ENCODE measurements around the gene ARHGEF4.

DNA sequence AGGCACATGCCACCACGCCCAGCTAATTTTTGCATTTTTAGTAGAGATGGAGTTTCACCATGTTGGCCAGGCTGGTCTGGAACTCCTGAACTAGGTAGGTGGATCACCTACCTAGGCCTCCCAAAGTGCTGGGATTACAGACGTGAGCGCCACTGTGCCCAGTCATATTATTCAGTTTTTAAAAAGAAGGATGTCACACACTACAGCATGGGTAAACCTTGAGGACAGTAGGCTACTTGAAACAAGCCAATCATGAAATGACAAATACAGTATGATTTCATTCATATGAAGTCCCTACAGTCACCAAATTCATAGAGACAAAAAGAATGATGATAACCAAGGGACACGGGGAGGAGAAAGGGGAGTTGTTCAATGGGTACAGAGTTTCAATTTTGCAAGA lies 31.1 kb upstream of the ARHGEF4 start:
- TF ChIP-seq, protein P1, sequence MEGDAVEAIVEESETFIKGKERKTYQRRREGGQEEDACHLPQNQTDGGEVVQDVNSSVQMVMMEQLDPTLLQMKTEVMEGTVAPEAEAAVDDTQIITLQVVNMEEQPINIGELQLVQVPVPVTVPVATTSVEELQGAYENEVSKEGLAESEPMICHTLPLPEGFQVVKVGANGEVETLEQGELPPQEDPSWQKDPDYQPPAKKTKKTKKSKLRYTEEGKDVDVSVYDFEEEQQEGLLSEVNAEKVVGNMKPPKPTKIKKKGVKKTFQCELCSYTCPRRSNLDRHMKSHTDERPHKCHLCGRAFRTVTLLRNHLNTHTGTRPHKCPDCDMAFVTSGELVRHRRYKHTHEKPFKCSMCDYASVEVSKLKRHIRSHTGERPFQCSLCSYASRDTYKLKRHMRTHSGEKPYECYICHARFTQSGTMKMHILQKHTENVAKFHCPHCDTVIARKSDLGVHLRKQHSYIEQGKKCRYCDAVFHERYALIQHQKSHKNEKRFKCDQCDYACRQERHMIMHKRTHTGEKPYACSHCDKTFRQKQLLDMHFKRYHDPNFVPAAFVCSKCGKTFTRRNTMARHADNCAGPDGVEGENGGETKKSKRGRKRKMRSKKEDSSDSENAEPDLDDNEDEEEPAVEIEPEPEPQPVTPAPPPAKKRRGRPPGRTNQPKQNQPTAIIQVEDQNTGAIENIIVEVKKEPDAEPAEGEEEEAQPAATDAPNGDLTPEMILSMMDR (optimal IDR thresholded peaks at IDR 0.05 in 1 of 3, IDR thresholded peaks at IDR 0.05 in 1 of 3, conservative IDR thresholded peaks at IDR 0.05 in 1 of 3; ENCODE audit: extremely low read depth in 1 of 3, insufficient read depth in 2 of 3, low read length in 3 of 3) = no peak
- no peak for TF ChIP-seq EZH2 (IDR thresholded peaks at IDR 0.05; ENCODE audit: low read length)

Data from keratinocyte (primary cell).